Right renal pelvis (tissue), 4 donors: Measurements from ENCODE around the gene APOD. TPM values are rescaled to one million over a fixed set of nuclear protein-coding genes. Genes with fewer than 3 reads are reported as not detected.
"Not testable (repeated sequence)": the region's sequence is repeated elsewhere in the genome, so short reads cannot be mapped to it uniquely, and the experiment has no call there.

Experiments
- DNase-seq, 4 donors: peaks; one replicate each; pipeline ENCODE4 v3.0.0-alpha.2; 2013; ENCODE audit warnings: low read depth in 4 of 4, low spot score in 3 of 4, missing footprints in 1 of 4
- polyA plus RNA-seq, 4 donors: library from polyadenylated mRNA; unstranded; fragments of 120-200 nt; gene quantifications; one replicate each; pipeline ENCODE4 v1.2.1, GENCODE V29; 2013; ENCODE audit not compliant: insufficient read length in 4 of 4

APOD gene
- polyA plus RNA-seq, 4 donors = 1.6 to 13.7 (median 5.6) TPM

GRCh38 chr3:195619591-195620369, 36.0 kb upstream of the APOD start:
- DNase-seq = not testable (repeated sequence)

GRCh38 chr3:195617784-195618659, 34.3 kb upstream of the APOD start:
- DNase-seq = not testable (repeated sequence)

GRCh38 chr3:195617134-195617533, 33.4 kb upstream of the APOD start:
- not testable (repeated sequence) for DNase-seq

GRCh38 chr3:195616681-195617080, 32.9 kb upstream of the APOD start:
- DNase-seq = no peak

DNA sequence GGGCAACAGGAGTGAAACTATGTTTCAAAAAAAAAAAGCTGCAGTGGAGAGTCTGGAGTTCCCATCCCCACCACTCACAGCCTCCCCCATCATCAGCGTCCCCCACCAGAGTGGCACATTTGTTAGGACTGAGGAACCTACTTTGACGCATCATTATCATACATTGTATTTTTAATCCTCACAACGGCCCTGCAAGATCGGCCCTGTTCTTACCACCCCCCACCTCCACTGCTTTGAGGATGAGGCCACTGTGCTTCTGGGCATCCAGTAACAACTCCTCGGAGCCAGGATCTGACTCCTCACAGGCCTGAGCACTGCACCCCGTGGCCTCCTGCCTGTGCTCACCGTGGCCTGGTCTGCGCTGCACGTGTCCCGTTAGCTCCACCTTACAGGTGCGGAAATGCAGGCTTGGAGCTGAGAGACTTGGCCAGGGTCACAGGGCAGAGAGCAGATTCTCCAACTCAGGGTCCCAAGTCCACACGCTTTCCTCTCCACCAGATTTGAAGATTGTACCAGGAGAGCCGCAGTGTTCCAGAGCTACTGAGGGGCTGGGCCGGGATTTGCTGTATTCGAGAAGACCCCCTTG, 32.3 kb upstream of the APOD start:
- not testable (repeated sequence) for DNase-seq

GRCh38 chr3:195614672-195615504, 31.1 kb upstream of the APOD start:
- DNase-seq = not testable (repeated sequence)

- DNase-seq = no peak
Measured at GRCh38 chr3:195613468-195614069, 29.8 kb upstream of the APOD start.

- peak in 1 of 4 donors; percentile 14 for DNase-seq
Measured at GRCh38 chr3:195612075-195612800, 28.5 kb upstream of the APOD start.

- DNase-seq = no peak
Measured at GRCh38 chr3:195609229-195609628, 25.5 kb upstream of the APOD start.

DNA sequence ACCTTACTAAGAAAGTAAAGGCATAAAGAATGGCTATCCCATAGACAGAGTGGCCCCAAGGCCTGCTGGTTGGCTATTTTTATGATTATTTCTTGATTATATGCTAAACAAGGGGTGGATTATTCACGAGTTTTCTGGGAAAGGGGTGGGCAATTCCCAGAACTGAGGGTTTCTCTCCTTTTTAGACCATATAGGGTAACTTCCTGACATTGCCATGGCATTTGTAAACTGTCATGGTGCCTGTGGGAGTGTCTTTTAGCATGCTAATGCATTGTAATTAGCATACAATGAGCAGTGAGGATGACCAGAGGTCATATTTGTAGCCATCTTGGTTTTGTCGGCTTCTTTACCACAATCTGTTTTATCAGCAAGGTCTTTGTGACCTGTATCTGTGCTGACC, 18.0 kb upstream of the APOD start:
- DNase-seq = not testable (repeated sequence)

DNA sequence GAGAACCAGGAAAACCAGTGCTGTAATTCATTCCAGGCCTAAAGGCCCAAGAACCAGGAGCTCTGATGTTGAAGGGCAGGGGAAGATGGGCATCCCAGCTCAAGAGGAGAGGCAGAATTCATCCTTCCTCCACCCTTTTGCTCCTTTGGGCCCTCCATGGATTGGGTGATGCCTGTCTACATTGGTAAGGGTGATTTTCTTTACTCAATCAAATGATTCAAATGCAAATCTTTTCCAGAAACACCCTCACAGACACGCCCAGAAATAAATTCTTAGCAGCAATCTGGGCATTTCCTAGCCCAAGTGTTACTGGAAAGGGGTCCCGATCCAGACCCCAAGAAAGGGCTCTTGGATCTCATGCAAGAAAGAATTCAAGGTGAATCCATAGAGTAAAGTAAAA, 17.6 kb upstream of the APOD start:
- DNase-seq = no peak

- DNase-seq = not testable (repeated sequence)
Measured at GRCh38 chr3:195599926-195600325, 16.2 kb upstream of the APOD start.

- DNase-seq = not testable (repeated sequence)
Measured at GRCh38 chr3:195599516-195599915, 15.8 kb upstream of the APOD start.

DNA sequence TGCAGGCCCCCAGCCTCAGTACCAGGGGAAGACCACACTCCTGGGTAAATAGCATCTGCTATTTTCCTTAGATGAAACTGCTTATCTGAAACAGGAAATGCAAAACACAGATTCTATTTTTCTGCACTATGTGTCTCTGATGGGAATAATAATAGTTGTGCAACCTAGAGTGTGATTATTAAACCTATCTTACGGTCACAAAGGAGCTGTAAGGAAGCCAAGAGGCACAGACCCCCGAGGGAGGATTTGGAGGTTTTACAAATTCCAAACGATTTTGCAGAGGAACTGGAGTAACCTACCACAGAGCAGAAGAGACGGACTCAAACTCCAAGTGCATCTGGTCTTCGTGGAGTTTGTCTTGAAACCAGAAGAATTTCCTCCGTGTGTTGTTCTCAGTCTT, 14.1 kb upstream of the APOD start:
- no peak for DNase-seq

GRCh38 chr3:195597229-195597628, 13.5 kb upstream of the APOD start:
- no peak for DNase-seq

- DNase-seq = no peak
Measured at GRCh38 chr3:195596765-195597171, 13.0 kb upstream of the APOD start.

DNA sequence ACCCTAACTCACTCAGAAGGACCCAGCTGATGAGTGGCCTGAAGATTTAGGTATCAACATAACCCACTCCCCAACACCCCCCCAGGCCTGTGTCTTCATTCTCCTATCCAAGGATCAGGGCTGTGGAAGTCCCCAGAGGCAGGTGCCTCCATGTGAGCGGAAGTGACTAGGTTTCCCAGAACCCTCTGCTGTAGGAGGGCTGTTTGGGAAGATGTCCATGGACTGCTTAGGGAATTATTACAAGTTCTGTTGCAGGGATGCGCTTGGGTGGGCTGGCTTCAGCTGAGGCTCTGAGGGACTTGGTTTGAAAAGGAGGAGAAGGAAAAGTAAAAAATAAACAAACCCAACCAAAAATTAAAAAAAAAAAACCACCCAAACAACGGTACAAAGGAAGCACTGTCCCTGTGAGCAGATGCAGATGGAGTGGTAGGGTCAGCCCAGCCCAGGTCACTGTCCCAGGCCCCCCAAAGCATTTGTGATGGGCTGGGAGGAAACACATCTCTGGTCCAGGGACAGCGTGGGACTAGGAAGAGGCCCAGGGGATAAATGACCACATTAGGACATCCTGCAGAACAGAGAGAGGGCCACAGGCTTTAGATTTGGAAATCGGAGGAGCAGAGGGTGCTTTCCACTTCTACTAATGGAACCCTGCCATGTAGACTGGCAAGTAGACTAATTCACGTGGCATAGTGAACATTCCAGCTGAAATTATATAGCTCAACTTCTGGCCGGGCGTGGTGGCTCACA, 12.2 kb upstream of the APOD start:
- no peak for DNase-seq

DNA sequence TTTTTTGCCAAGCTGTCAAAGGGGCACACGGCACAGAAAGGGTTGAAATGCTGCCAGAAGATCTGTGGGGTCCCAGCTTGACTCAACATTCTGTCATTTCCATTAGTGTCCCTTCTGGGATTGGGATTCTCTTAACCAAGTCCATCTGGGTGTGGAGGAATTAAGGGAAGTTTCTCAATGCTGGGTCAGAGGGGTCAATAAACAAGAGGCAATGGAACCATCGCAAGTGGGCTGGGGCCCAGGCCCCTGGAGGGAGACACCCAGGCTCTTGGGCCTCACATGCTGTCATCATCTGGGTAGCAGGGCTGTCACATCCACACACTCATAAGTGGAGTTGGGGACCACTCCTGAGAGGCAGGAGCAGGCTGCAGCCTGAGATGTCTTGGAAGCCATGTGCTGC, 8.1 kb upstream of the APOD start:
- no peak for DNase-seq

DNA sequence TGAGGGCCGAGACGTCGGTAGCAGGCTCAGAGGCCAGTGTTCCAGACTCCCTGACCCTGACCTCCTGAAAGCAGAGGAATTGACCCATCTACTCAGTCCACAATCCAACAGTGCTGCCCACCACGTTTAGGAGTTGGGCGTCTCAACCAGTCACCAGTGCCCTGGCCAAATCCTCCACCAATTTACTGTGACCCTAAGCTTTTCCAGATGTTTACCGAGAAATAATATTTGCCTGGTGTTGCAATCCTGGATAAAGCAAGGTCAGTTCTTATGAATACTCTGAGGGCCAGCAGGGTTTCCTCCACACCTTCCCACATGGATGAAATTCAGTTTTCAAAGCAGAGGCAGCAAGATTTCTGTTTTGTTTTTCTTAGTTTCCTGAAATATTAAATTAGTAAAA, 7.5 kb upstream of the APOD start:
- no peak for DNase-seq
